ENCODE measurements around the gene FAM209B.
"Not testable (repeated sequence)": the region's sequence is repeated elsewhere in the genome, so short reads cannot be mapped to it uniquely, and the experiment has no call there.

FAM209B gene, protein sequence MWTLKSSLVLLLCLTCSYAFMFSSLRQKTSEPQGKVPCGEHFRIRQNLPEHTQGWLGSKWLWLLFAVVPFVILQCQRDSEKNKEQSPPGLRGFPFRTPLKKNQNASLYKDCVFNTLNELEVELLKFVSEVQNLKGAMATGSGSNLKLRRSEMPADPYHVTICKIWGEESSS

DNA sequence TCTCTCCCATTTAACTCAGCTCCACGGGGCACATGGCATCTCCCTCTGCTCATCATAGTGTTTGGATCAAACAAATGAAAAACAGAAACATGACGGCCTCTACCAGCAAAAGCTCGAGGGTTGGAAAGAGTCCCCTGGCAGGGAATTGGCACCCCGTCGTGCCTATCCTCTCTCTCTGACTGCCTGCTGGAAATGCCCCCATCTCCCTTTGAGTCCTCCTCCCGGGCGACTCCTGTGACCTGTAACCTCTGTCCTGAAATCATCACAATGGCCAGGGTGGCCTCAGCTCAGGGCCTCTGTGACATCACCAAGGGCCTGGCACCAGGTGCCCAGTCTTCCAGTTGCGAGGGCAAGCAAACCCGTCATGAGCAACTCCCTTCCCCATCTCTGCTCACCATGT lies at the start of gene FAM209B:
Gene FAM209B, plus strand, starts transcription at position 301 of the 400 bp plus-strand sequence. Its CDS starts 96 bp downstream, at position 397.
- not testable (repeated sequence) for DNase-seq (ENCODE audit: low read depth in 2 of 2); H3K4me3 ChIP-seq (replicated peaks in 1 of 2; ENCODE audit: low read depth in 2 of 2, low read length in 2 of 2)

DNA sequence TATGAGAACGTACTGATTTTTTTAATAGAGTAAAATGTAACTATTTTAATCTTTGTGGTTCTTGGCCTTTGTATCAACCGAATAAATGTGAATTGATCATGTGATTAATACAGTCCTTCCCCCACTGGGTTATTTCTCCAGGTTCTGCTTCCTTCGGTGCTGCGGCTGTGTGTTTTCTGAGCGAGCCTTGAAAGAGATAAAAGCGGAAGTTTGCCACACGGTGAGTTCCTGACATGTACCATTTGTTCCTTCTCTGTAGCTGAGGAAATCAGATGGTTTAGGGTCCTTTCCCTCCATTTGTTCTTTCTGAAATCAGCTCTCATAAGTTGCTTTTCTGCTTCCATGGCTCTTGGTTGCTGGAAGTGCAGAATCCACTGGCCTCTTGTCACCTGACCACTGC lies 49.1 kb upstream of the FAM209B start:
- TF ChIP-seq, protein P1, sequence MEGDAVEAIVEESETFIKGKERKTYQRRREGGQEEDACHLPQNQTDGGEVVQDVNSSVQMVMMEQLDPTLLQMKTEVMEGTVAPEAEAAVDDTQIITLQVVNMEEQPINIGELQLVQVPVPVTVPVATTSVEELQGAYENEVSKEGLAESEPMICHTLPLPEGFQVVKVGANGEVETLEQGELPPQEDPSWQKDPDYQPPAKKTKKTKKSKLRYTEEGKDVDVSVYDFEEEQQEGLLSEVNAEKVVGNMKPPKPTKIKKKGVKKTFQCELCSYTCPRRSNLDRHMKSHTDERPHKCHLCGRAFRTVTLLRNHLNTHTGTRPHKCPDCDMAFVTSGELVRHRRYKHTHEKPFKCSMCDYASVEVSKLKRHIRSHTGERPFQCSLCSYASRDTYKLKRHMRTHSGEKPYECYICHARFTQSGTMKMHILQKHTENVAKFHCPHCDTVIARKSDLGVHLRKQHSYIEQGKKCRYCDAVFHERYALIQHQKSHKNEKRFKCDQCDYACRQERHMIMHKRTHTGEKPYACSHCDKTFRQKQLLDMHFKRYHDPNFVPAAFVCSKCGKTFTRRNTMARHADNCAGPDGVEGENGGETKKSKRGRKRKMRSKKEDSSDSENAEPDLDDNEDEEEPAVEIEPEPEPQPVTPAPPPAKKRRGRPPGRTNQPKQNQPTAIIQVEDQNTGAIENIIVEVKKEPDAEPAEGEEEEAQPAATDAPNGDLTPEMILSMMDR (IDR thresholded peaks at IDR 0.05; ENCODE audit: low read depth, low read length), result no peak
- no peak for DNase-seq (ENCODE audit: low read depth in 2 of 2)
- no peak overlapping the region for H3K4me3 ChIP-seq (replicated peaks in 1 of 2; ENCODE audit: low read depth in 2 of 2, low read length in 2 of 2)

DNA sequence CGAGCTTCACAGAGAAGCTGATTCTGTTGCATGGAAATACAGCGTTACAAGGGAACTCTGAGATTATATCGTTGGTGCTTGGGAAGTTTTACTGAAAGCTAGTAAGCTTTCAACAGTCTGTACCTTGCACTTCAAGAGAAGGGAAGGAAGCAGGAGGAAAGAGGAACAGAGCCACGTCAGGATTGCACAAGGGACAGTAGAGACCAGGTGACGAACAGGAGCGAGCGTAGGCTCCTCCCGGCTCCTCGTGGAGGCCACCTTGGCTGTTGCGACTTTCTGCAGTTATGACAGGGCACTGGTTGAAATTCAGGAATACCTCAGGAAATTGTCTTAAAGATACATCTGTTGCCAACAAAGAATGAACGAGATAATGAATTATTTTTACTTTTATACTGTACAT lies 45.8 kb upstream of the FAM209B start:
- TF ChIP-seq, protein P1 (IDR thresholded peaks at IDR 0.05; ENCODE audit: low read depth, low read length), result no peak
- DNase-seq (ENCODE audit: low read depth in 2 of 2), result no peak

DNA sequence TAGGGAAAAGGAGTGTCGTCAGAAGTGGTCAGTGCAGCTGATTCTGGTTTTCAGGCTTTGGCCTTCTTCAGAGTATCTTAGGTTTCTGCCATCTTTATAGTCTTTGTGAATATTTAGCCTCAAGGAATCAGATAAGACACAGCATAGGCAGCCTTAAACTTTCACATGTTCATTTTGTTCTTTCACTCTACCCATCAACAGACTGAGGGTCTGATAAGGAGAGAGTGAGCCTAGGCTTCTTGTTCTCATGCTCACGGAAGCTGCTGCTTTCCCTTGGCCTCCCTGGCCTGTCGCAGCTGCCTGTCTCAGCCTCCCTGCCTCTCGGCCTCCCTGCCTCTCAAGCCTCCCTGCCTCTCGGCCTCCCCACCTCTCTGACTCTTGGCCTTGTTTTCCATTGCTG lies 44.5 kb upstream of the FAM209B start:
- no peak for DNase-seq (ENCODE audit: low read depth in 2 of 2)
- H3K4me3 ChIP-seq (replicated peaks in 1 of 2; ENCODE audit: low read depth in 2 of 2, low read length in 2 of 2), result no peak overlapping the region
- TF ChIP-seq, protein P1 (IDR thresholded peaks at IDR 0.05; ENCODE audit: low read depth, low read length), result no peak

More for the DNA sequence above, 45.8 kb upstream of the FAM209B start:
- no peak overlapping the region for H3K4me3 ChIP-seq (replicated peaks in 1 of 2; ENCODE audit: low read depth in 2 of 2, low read length in 2 of 2)

DNA sequence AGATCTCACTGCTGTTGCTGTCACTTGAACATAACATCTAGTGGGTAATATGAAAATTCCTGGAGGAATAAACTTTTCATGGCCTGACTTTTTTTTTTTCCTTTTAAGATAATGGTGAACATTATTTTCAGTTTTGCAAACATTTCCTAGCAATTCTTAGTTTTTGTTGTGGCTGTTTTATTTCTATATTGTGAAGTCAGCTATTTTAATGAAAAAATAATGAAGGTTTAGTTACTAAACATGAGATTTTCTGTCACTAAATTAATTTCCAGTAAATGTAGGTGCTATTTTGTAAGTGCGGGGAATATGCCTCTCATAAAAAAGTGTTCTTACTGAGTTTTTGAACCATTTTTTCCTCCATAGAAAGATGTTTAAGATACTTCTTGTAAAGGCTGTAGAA lies 31.9 kb upstream of the FAM209B start:
- no peak for DNase-seq (ENCODE audit: low read depth in 2 of 2)

DNA sequence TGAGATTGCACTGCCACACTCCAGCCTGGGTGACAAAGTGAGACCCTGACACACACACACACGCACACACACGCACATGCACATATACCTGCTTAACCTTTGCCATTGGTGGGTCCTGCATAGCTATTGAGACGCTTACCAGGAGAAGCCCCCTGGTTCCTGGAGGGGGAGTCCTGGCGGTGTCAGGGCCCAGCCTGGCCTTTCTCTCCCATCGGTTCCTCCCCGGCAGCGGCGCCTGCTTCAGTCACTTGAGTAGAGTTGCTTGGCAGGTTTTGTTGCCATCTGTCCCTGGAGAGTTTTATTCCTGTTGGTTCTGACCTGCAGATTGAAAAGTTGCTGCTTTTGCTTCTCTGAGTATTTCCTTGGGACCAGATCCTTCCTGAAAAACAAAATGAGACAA lies 29.1 kb upstream of the FAM209B start:
- H3K4me3 ChIP-seq (replicated peaks in 1 of 2; ENCODE audit: low read depth in 2 of 2, low read length in 2 of 2), result no peak overlapping the region
- TF ChIP-seq, protein P1 (IDR thresholded peaks at IDR 0.05; ENCODE audit: low read depth, low read length), result no peak
- no peak for DNase-seq (ENCODE audit: low read depth in 2 of 2)

More for the DNA sequence above, 31.9 kb upstream of the FAM209B start:
- TF ChIP-seq, protein P1 (IDR thresholded peaks at IDR 0.05; ENCODE audit: low read depth, low read length), result no peak
- no peak overlapping the region for H3K4me3 ChIP-seq (replicated peaks in 1 of 2; ENCODE audit: low read depth in 2 of 2, low read length in 2 of 2)

DNA sequence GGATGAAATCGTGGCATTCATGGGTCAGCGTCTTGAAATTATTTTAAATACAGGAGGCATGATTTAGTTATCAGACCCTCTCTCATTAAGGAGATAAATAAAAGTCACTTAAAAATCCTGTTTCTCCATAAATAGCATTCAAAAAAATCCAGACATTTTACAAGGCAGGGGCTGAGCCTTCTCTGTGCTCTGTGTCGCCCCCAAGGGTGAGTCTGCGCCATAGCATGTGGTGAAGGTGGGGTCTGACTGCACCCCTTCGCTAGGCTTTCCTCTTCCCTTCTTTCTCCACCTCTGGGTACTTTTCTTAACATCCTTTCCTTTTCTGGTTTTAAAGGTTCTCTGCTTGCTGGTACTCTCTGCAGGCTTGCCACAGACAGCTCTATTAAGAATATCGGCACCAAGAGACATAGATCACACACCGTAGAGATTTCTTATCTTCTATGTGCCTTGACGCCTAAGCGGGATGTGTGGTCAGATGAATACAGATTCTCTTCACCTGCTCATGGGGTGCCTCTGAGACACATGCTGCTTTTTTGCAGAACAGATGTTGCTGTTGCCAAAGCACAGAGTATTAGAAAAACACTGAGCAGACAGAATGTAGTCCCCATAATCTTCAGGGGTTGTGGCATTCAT lies 28.6 kb upstream of the FAM209B start:
- TF ChIP-seq, protein P1 (IDR thresholded peaks at IDR 0.05; ENCODE audit: low read depth, low read length), result peak; percentile 58
- no peak overlapping the region for H3K4me3 ChIP-seq (replicated peaks in 1 of 2; ENCODE audit: low read depth in 2 of 2, low read length in 2 of 2)
- DNase-seq (ENCODE audit: low read depth in 2 of 2), result no peak

Measured in cardiac fibroblast (primary cell).